D721Med (cell line): ENCODE measurements around the gene ZNF189.
"Not testable (repeated sequence)": the region's sequence is repeated elsewhere in the genome, so short reads cannot be mapped to it uniquely, and the experiment has no call there.

Experiments used
- DNase-seq: peaks from one replicate; pipeline ENCODE4 v3.0.0; 2011; ENCODE audit warnings: low spot score; ENCODE audit not compliant: insufficient read length
- FAIRE-seq: peaks from 2 replicates; lab custom pipeline; 2011; peaks lifted over from hg19 to GRCh38; lab: Jason Lieb, UNC
- TF ChIP-seq, protein P1 (sequence below): IDR thresholded peaks from 2 replicates; pipeline ENCODE4 v1.5.1; 2012; ENCODE audit warnings: mild to moderate bottlenecking, control low read depth; ENCODE audit not compliant: insufficient read depth; ENCODE audit errors: missing control alignments

ZNF189 gene

DNA sequence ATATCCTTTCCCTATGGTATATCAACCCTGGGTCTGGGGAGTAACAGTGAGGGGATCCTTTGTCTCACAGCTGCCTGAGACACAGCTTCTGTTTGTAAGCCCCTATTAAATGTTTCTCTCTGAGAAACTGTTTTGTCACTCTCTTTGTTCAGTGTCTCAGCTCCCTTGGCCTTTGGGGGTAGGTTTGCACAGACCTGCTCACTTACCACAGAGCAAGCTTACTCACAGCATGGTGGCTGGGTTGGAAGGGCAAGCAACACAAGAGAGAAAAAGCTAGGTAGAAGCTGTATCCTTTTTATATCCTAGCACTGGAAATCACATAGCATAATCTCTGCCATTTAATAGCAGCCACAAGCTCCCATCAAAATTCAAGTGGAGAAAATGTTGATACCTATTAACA, 18.4 kb upstream of the ZNF189 start:
- DNase-seq, result no peak
- TF ChIP-seq, protein P1, sequence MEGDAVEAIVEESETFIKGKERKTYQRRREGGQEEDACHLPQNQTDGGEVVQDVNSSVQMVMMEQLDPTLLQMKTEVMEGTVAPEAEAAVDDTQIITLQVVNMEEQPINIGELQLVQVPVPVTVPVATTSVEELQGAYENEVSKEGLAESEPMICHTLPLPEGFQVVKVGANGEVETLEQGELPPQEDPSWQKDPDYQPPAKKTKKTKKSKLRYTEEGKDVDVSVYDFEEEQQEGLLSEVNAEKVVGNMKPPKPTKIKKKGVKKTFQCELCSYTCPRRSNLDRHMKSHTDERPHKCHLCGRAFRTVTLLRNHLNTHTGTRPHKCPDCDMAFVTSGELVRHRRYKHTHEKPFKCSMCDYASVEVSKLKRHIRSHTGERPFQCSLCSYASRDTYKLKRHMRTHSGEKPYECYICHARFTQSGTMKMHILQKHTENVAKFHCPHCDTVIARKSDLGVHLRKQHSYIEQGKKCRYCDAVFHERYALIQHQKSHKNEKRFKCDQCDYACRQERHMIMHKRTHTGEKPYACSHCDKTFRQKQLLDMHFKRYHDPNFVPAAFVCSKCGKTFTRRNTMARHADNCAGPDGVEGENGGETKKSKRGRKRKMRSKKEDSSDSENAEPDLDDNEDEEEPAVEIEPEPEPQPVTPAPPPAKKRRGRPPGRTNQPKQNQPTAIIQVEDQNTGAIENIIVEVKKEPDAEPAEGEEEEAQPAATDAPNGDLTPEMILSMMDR, result no peak
- FAIRE-seq, result no peak

- TF ChIP-seq, protein P1, result no peak
- no peak for FAIRE-seq
- DNase-seq, result no peak
Observed at GRCh38 chr9:101381118-101381517, 17.5 kb upstream of the ZNF189 start.

DNA sequence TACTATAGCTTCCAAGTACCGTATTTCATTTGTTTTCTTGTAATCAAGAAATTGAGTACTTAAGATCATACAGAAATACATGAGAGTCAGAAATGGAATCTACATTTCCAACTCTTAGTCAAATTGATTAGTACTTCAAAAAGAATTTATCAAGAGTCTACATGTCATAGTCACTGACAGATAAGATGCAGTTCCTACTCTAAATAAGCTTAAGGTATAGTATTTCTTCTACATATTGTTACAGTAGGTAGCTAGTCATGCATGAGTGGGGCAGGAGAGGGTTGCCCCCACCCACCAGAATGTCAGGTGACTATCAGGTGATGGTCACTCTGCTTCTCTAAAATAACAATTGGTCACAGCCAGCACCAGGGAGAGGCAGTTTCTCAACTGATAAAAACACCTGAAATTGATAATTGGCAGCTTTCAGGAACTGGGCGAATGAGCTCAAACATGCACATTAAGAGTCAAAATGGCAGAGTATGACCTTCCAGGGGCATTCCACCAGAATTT, 16.8 kb upstream of the ZNF189 start:
- DNase-seq, result no peak

GRCh38 chr9:101383361-101383760, 15.3 kb upstream of the ZNF189 start:
- TF ChIP-seq, protein P1, result no peak
- no peak for FAIRE-seq
- no peak for DNase-seq

More for the DNA sequence above, 16.8 kb upstream of the ZNF189 start:
- TF ChIP-seq, protein P1, result no peak
- FAIRE-seq, result no peak

- FAIRE-seq, DNase-seq: not testable (repeated sequence)
Observed at GRCh38 chr9:101384873-101385536, 13.6 kb upstream of the ZNF189 start, which contains the start of gene BAAT. Gene BAAT (minus strand): TSS chr9:101385006. CDS start chr9:101371404, 13,602 bp downstream.

- peak; percentile 92 for FAIRE-seq
- DNase-seq, result no peak
- TF ChIP-seq, protein P1, result peak; percentile 57
Observed at GRCh38 chr9:101387871-101388506, 10.7 kb upstream of the ZNF189 start.

DNA sequence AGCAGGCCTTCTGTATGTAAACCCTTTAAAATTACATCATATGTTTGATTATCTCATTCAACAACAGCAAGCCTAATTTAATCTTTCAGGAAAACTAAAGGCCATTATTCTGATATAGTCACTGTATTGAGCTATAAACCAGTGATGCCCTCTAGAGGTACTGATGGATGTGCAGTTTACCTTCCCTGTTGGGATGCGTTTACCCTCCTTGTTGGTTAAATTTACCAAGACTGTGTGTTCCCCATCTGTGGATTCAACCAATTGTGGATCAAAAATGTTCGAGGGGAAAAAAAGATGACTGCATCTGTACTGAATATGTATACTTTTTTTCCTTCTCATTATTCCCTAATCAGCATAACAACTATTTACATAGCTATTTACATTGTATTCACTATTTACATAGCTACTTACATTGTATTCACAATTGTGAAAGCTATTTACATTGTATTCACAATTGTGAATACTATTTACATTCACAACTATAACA, 10.1 kb upstream of the ZNF189 start:
- DNase-seq, result no peak
- TF ChIP-seq, protein P1, result peak; percentile 32
- FAIRE-seq, result peak; percentile 82
